ENCODE results near the gene RARB.
A peak's percentile ranks its signal among the peaks of the same experiment; 100 is the strongest.

Gene RARB

DNA sequence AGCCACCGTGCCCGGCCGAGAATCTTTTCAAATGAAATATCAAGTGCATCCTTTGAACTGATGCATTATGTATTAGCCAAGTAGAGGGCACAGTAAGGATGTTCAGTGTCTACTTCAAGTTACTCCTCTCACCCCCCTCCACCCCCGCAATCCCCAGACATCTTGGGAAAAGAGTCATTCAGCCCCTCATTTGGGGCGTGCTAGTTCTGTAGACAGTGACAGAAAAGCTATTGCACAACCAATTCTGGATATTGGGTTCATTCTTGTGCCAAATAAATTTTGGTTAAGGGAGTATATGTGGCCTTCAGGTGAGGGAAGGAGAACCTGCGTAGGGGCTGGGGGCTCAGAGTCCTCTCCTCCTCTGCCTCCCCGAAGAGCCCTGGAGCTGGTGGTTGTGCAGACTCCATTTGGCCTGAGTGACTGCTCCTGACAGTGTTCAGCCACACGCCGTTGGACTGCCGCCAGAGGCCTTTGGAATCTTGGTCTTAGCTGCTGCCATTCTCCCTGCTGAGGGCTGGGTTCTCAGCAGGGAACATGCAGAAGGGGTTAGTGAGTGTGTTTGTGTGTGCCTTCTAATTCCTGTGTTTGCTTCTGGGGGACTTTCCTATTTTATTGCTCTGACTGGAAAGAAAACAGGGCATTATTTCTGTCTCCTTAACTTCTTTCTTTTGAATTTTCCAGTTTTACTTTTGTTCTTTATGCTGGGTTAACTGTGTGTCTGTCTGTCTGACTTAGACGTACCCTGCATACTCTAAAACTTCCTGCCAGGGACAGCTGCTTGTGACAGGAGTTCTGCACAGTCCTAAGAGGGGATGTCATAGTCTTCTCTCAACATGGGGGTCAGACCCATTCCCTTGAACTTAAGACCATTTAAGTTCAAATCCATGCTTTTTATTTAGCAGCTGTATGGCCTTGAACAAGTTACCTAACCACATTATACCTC, 21.0 kb downstream of the RARB start:
- DNase-seq, result peak; percentile 67

DNA sequence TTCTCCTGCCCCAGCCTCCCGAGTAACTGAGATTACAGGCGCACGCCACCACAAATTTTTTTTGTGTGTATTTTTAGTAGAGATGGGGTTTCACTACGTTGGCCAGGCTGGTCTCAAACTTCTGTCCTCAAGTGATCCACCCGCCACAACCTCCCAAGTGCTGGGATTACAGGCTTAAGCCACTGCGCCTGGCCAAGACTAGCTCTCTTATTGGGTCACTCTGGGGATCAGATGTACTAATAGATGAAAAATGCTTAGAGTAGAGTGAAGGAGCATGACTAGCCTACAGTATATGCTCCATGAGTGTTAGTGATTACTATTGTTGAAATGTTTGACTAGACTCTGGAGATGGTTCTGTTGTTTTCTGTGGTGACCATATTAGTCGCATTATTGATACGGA, 21.8 kb downstream of the RARB start:
- no peak for DNase-seq

DNA sequence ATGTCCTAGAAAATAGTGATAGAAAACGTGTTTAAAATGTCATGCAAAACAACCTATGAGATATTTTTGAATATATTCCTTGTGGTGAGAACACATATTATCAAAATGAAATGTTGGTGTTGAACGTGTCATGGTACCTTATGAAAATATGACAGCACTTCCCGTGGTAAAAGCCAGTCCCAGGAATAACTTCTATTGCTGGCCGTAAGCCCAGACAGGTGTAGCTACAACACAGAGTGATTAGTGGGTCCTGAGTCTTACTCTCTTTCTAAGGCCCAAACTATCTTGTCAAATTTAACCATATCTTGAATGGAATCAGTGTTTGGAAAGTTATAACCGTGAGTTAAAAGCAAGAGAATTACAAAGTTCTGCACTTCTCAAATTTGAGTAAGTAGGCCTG, 24.1 kb downstream of the RARB start:
- DNase-seq, result no peak

DNA sequence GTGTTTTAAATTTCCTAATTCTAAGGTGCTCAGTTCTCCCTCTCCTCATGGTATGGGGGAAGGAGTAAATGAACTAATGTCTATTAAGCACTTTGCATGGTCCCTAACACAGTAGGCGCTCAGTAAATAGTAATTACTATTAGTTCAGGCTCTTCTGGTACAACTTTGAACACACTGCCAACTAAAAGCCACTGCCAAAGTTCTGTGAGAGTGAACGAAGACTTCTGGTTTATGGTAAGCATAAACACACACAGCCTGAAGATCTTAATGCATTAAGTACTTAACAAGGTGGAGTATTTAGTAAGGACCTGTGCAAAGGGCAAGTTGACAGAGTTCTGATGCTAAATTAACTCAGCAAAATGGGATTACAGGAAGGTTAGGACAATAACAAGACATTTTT, 24.7 kb downstream of the RARB start:
- DNase-seq, result no peak

DNA sequence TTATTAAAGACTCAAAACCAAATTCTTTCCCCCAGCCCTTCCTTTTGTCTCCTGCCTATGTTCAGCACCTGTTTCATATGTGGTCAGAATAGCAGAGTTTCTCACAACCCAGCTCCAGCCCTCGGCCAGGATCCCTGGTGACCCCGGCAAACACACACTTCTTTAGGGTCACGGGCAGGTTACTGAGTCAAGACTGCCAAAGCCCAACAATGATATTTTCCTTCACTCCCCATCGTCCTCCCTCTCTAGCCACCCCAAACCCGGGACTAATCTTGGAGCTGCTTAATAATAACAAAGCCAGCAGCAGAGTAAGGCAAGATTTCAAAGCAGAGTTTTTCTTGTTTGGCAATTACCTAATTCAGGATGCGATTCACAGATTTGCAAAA, 25.5 kb downstream of the RARB start:
- DNase-seq, result no peak

DNA sequence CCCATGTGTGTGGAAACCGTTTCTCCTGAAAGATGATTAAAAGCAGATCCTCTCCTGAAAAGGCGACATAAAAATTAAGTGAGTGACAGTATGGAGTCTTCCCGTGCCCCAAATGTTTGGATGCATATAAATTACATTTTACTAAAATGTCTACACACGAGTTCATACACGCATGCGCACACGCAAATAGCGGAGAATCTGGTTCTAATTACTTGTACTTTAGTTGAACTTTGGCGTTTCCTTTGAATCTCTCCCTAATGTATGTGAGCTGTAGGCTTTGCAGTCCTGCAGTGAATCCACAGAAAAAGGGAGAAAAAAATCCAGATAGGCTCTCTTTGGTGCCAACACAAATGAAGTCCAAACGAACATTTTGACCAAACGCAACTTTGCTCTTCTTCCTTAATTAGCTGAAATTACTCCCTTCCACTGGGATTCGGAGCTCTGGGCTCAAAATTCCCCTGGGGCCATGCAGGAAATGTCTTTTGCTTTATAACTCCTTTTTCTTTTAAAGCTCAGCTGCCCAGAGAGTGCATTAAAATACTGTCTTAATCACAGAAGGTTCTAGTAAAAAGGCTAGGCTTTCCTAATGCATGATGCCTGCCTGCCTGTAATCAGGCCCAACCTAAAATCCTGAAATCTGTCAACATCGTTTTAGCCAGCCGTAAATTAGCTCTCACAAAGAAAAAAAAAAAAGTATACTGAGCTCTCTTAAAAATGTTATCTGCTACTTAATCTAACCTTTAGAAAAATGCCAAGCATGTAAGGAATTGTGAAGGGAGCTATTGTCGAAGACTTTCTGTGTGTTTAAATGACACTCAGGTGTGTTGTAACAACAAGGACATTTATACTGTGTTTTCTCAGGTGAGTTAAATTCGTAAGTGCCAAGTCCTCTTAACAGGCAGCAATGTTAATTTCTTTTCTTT, 26.2 kb downstream of the RARB start:
- no peak for DNase-seq

DNA sequence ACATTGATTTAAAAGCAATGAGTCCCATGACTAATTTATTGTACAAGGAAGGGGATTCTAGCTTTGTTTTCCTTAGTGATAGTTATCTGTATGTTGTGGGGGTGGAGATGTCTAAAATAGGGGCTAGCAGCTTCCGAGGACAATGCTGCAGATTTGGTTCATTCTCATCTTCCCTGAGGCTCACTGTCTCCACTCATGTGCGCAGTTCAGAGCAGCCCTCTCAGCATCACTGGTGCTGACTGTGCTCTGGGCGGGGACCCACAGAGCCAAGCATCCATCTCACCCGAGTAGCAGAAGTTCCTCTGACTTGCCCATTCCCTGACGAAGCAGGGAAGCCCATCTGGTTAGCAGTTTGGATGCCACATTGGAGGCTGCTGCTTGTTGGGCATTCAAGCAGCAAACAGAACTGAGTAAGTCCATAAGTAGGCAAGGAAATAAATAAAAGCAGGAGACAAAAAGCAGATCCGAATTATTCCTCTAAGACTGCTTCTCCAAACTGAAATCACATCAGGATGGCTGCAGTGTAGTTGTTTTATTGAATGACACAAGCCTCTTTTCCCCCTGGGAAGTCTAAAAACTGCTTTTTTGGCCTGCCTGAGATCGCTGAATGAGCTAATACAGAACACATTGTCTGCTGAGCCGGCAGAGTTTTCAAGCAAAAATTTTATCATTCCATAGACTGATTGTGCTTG, 27.5 kb downstream of the RARB start:
- no peak for DNase-seq

DNA sequence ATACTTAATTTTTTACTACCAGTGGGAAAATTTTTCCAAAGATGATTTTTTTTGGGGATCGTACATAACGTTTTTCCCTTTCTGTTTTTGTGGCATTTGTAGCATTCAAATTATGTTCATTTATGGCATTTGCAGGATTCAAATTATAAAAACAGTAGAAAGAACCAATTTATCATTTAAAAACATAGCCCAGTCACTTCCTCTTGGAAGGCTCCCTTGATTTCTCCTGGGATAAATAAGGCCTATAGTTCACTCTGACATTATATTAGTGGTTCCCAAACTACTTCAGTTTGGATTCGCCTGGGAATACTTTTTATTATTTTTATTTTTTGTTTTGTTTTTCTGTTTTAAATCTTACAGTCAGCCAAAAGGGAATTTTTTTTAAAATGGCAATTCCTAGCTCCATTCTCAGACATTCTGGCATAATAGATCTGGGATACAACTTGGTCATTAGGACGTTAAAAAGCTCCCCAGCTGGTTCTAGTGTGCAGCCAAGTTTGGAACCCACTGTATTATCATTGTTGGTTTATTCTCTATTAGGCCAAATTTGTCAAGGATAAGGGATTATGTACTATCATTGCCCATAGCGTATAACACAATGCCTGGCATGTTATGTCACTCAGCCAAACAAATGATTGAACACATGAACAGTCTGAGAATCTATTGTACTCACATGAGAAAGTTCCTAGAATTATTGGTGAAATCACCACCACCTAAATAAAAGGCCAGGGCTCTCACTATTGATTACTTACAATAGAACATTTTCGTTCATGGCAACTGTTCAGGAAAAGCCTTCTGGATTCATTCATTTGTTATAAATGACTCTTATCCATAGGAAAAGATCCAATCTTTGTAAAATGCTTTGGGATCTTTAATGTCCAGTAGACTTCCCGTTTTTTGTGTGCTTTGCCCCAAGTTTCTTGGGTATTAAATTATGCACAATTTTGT, 28.9 kb downstream of the RARB start:
- DNase-seq, result no peak

DNA sequence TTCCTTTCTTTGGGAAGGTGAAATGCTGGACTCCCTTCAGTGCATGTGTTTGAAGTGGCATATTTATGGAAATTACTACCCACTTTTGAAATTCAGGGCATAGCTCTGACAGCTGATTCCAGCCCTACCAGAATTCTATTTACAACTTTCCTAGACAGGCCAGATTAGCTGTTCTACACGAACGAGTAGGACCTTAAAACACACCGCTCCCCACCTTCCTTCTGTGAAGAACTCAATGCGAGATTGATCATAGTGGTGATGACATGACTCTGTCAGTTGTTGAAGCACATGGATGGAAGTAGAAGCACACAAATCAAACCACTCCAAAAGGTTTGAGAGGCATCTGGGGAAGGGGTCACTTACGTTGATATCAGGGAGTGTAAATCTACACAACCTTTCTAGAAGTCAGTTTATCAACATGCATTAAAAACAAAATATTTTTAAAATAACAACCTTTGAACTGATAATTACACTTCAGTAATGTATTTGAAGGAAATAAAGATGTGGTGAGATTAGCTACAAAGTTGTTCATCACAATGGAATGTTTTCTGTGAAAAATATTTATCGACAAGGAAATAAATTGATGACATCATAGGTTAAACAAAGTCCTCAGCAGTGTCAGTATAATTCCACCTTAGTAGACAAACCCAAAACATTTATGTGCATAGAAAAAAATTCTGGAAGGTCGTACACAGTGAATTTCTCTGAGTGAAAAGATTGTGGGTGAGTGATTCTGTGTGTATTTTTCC, 29.8 kb downstream of the RARB start:
- DNase-seq, result no peak

DNA sequence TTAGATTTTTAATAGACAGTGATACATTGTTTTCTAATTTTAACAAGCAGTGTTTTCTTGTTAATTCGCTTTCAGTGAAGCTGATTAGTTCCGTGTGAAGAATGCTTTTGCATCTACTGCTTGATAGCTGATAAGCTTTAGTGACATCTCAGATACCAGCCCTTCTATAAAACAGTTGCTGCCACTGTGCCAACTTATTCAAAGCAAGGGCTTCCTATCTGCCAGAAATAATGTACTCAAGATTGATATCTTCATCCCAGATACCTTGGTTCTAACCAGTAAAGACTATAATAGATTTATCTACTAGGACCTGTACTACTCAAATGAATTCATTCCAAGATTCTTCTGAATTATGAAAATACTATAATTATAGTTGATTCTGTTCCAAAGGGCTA, 30.4 kb downstream of the RARB start:
- DNase-seq, result no peak

DNA sequence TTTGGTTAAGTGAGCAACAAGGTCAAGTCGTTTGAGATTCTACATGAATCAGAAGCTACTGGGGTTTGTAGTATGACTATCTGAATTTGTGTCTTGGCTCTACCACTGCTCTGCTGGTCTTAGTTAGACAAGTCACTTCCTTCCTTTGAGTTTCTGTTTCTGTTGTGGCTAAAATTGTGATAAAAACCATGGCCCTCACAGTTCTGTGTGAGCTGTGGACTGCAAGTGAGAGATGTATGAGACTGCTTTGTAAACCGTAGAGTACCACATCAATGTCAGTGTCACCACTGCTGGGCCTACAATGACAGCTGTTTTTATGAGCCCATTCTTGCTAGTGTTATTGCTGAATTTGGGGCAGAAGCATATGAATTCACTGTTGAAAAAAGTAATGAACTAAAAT, 32.7 kb downstream of the RARB start:
- no peak for DNase-seq

DNA sequence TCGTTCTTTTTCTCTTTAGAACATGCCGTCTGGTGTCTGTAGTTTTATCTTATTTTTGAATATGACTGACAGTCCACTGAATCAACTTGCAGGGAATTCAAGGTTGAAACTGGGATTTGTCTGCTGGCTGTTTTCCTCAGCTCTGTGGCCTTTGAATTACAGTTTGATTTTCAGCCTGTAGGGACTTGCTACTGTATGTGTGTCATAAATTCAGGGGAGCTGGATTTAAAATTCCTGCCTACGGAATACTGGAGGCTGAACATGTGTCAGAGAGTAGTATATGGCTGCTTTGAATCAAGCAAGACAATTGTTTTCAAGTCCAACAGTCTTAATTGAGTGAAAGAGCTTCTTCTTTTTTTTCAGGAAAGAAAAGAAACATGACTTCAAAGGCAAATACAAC, 33.9 kb downstream of the RARB start:
- DNase-seq, result no peak

DNA sequence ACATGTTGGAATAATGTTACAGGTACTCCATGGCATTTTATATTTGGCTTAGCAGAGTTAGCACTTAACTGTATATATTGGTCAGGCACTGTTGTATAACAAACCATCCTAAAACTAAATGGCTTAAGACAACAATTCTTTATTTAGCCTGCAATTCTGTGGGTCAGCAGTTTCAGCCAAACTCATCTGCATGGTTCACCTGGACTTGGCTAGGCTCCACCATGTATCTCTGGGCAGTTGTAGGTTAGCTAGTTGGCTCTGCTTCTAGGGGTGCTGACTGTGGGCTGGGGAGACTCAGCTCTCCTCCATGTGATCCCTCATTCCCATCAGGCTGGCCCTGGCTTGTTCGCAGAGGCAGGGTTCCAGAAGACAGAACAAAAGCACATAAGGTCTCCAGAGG, 34.4 kb downstream of the RARB start:
- DNase-seq, result no peak

DNA sequence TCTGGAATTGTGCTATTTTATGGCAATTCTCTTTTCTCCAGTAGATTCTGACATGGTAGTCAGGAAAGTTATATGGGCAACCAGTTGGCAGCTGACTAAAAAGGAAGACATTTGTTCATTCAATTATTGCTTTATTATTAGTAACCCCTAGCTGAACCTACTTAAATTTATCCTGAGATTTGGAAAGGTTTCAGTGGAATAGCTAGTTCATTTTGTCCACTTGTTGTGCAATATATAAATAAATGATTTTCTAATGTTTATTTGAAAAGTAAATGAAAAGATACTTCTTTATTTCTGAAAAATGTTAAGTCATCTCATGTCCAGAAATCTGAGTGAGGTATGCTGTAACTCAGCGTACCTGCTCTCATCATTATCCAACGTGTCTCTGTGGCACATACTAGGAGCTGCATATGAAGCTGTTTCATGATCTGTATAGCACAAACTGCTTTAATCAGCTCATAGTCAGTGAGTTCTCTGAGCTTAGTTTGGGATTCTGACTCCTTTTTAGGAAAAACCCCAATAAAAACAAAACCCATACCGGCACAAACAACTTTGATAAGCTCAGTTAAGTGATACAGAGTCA, 35.9 kb downstream of the RARB start:
- no peak for DNase-seq

DNA sequence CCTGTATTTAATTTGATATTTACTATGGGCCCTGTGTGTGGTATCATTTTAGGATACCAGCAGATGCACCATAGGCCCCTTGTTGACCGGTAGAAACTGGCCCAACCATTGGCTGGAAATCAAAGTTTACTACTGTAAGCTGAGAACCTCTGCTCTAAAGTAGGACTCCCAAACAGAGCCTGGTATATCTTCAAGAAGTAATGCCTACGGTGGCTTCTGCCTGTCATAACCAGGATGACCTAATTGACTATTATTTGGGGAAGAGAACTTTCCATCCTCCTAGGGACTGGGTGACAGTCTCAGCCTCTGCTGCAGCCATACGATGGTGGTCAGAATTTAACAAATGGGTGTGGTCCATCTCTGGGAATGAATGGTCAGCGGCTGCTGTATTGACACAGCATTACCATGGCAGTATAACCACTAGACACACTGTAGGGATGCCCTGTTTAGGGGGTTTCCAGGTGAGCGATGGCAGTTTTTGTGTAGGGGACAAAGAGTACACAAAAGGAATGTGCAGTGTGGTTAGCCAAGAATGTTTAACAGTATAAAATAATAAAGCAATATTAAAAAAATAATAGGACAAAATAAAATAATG, 37.3 kb downstream of the RARB start:
- no peak for DNase-seq

DNA sequence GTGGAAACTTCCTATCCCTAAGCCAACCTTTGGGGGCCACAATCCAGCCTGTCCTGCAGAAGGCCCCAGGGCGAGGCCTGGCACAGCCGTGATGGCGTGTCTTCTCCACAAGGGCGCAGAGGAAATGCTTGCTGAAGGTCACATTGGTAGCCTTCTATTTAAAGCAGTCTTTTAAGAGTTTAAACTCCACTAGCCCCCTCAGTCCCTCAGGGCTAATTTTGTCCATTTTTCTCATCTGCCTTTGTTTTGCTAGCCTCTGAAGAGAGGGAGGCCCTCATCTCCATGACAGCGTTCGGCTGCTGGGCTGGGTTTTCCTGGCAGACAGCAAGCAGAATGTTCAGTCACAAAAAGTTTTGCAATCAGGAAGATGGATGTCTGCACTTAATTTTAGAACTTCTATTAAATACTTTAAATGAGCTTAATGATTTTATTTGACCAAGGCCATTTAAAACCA, 40.8 kb downstream of the RARB start:
- no peak for DNase-seq

DNA sequence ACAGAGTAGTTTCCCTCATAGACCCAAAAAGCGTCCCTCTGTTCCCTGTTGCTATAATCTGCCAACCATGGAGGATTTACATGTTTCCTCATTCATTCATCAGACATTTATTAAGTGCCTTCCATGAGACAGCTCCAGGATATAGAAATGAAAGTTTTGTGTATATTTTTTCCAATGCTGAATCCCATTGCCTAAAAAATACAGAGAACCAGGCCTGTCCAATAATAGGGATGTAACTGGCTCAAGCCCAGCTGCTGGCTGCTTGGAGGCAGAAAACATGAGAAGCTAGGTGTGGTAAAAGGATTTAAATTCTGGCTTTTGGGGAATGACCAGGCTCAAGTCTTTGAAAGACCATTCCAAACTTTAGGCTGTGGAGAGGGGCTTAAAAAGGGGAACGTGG, 41.5 kb downstream of the RARB start:
- DNase-seq, result no peak

DNA sequence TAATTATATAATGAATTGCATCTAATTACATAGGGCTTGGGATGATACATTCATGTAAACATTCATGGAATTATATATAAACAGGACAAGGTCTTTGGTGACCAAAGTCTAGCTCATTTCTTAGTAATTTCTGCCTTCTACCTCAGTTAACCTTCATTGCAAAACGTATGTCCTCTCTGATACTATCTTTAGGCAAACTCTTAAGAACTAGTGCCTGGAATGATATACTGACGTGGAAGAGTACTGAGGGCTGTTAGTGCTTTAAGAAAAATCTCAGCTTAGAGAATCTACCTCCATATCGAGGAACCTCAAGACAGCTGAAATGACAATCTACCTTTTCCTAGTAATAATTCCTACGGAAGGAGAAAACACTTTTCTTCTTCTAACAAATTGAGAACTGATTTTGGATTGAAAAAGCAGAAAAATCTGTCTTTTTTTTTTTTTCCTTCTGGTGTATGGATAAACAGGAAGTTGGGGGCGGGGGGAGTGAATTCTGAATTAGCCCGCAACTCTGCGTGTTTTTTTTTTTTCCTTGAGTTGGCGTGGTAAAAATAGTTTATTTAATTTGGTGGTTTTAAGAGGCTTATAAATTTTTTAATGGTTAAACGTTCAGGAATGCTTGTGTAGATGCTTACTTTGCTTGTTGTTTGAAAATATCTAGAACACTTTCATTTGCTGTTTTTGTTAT, 43.2 kb downstream of the RARB start:
- no peak for DNase-seq

DNA sequence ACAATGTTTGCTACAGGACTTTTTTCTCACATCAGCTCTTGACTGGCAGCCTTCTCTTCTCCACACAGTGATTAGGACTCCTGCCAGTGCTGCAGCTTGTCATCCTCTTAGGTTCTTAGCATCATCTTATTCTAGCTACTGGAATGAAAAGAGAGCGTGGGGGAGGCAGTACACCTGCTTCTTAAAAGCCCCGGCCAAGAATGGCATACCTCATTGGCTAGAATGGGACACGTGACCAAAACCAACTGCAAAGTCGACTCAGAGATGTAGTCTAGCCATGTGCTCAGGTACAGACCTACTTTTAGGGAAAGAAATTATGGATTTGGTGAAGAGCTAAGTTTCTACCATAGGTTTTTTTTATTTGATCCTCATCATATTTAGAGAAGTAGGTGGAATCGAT, 44.1 kb downstream of the RARB start:
- no peak for DNase-seq

DNA sequence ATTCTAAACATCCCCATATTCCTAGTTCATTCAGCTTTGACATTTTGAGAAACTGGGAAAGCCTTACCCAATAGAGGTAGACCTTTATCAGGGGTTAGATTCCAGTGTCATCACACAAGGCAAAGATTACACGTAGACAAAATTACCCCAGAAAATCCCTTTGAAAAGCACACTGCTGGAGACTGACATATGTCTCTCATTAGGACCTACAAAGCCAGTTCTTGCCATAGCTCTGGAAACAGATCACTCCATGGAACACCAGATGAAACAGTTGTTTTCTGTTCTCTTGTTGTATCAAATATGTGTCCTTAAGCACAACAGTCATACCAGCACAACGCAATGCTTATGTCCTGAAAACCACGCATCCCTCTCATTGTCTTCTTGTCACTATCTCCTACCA, 44.7 kb downstream of the RARB start:
- DNase-seq, result no peak

Measured in COR-L47 (cell line).